ENCODE data around the gene INPP5A. TPM values are rescaled to one million over a fixed set of nuclear protein-coding genes. Genes with fewer than 3 reads are reported as not detected.

Gene INPP5A
- total RNA-seq, 2 donors from 2014 or later, result 20.7 to 26.7 TPM

DNA sequence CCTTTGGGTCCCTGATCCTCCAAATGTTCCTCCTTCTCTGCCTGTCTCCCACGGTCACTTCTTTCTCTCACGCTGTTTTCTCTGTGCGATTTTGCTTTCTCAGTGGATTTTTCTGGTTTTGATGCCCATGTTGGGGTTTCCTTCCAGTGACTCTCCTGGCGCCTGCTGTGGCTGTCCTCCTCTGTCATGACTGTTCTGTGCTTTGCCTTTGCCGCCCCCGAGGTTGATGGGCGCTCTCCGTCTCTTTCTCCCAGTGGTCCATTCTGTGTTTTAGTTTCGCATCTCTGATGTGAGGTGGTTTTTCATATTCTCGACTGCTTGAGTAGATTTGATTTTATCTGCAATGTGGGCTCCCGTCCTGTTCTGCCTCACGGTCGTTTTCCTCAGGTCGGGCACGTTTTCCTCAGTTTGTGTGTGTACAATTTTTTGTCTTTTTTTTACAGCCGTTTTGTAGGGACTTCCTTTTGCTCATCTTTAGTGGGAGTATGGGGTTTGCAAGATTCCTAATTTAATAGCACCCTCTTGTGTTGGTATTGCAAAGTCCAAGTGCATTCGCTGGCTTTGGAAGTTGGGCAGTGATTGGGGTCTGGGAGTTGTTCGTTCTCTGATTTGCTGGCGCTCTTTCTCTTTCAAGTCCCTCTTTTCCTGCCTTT is 100.0 kb downstream of the INPP5A start:
- H3K4me3 ChIP-seq (ENCODE audit: low read length), result no peak overlapping the region
- DNase-seq, result peak; percentile 80
- peaks cover 4% of the 10 kb centered on the region for H3K9me3 ChIP-seq (ENCODE audit: control insufficient read depth, low read length)
- Mint-ChIP-seq H3K36me3 (ENCODE audit: low read depth) (no peaks in the 10 kb centered on the region), H3K4me3 (no peak overlapping the region), H3K27ac (no peak overlapping the region), H3K9me3 (peaks cover 3% of the 10 kb centered on the region), H3K27me3 (ENCODE audit: insufficient read depth) (peaks cover 2% of the 10 kb centered on the region), H3K4me1 (no peaks in the 10 kb centered on the region)
- no peaks in the 10 kb centered on the region for H3K27me3 ChIP-seq (ENCODE audit: control insufficient read depth, insufficient read depth, low read length, poor library complexity, severe bottlenecking)
- H3K9ac ChIP-seq (ENCODE audit: extremely low read depth, low read length, poor library complexity, severe bottlenecking), result no peak overlapping the region
- no peak overlapping the region for H3K27ac ChIP-seq (ENCODE audit: low read depth, low read length)
- H3K4me1 ChIP-seq (ENCODE audit: control insufficient read depth, insufficient read depth, low read length), result no peaks in the 10 kb centered on the region
- WGBS, 2 experiments (ENCODE audit: insufficient coverage in 1 of 2, insufficient read length in 1 of 2), result 51 to 60% methylated on average over 16 to 19 of the region's 19 CpGs
- H3K36me3 ChIP-seq (ENCODE audit: control insufficient read depth, insufficient read depth, low read length), result no peaks in the 10 kb centered on the region
- TF ChIP-seq, protein P1, sequence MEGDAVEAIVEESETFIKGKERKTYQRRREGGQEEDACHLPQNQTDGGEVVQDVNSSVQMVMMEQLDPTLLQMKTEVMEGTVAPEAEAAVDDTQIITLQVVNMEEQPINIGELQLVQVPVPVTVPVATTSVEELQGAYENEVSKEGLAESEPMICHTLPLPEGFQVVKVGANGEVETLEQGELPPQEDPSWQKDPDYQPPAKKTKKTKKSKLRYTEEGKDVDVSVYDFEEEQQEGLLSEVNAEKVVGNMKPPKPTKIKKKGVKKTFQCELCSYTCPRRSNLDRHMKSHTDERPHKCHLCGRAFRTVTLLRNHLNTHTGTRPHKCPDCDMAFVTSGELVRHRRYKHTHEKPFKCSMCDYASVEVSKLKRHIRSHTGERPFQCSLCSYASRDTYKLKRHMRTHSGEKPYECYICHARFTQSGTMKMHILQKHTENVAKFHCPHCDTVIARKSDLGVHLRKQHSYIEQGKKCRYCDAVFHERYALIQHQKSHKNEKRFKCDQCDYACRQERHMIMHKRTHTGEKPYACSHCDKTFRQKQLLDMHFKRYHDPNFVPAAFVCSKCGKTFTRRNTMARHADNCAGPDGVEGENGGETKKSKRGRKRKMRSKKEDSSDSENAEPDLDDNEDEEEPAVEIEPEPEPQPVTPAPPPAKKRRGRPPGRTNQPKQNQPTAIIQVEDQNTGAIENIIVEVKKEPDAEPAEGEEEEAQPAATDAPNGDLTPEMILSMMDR (conservative IDR thresholded peaks at IDR 0.05), result peak; percentile 83

GRCh38 chr10:132638130-132638515 is 100.5 kb downstream of the INPP5A start:
- Mint-ChIP-seq H3K4me3 (no peak overlapping the region), H3K9me3 (peaks cover 3% of the 10 kb centered on the region), H3K27me3 (ENCODE audit: insufficient read depth) (peaks cover 2% of the 10 kb centered on the region), H3K27ac (no peak overlapping the region), H3K36me3 (ENCODE audit: low read depth) (no peaks in the 10 kb centered on the region), H3K4me1 (no peaks in the 10 kb centered on the region)
- no peaks in the 10 kb centered on the region for H3K36me3 ChIP-seq (ENCODE audit: control insufficient read depth, insufficient read depth, low read length)
- WGBS, 2 experiments (ENCODE audit: insufficient coverage in 1 of 2, insufficient read length in 1 of 2), result 72 to 84% methylated on average over 5 to 8 of the region's 8 CpGs
- H3K4me3 ChIP-seq (ENCODE audit: low read length), result no peak overlapping the region
- H3K4me1 ChIP-seq (ENCODE audit: control insufficient read depth, insufficient read depth, low read length), result no peaks in the 10 kb centered on the region
- H3K27me3 ChIP-seq (ENCODE audit: control insufficient read depth, insufficient read depth, low read length, poor library complexity, severe bottlenecking), result no peaks in the 10 kb centered on the region
- no peak overlapping the region for H3K27ac ChIP-seq (ENCODE audit: low read depth, low read length)
- no peak for DNase-seq
- H3K9me3 ChIP-seq (ENCODE audit: control insufficient read depth, low read length), result peaks cover 4% of the 10 kb centered on the region
- TF ChIP-seq, protein P1 (conservative IDR thresholded peaks at IDR 0.05), result no peak
- no peak overlapping the region for H3K9ac ChIP-seq (ENCODE audit: extremely low read depth, low read length, poor library complexity, severe bottlenecking)

DNA sequence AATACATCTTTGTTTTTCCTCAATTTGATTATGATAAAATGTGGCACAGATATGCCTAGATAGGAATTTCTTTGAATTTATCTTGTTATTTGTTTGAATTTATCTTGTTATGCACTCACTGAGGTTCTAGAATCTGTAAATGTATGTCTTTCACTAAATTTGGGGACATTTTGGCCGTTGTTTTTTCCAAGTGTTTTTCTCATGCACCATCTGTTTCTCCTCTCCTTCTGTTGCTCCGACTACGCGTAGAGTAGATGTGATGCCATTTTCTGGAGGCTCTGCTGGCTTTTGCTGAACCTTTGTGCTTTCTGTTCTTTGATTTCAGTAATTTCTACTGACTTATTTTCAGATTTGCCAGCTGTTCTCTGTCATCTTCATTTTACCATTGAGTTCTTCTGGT is 101.9 kb downstream of the INPP5A start:
- Histone ChIP-seq H3K9ac (ENCODE audit: extremely low read depth, low read length, poor library complexity, severe bottlenecking) (no peak overlapping the region), H3K27me3 (ENCODE audit: control insufficient read depth, insufficient read depth, low read length, poor library complexity, severe bottlenecking) (no peaks in the 10 kb centered on the region), H3K9me3 (ENCODE audit: control insufficient read depth, low read length) (peaks cover 4% of the 10 kb centered on the region), H3K4me3 (ENCODE audit: low read length) (no peak overlapping the region), H3K4me1 (ENCODE audit: control insufficient read depth, insufficient read depth, low read length) (no peaks in the 10 kb centered on the region), H3K36me3 (ENCODE audit: control insufficient read depth, insufficient read depth, low read length) (no peaks in the 10 kb centered on the region), H3K27ac (ENCODE audit: low read depth, low read length) (no peak overlapping the region)
- Mint-ChIP-seq H3K36me3 (ENCODE audit: low read depth) (no peaks in the 10 kb centered on the region), H3K4me1 (no peaks in the 10 kb centered on the region), H3K9me3 (peaks cover 3% of the 10 kb centered on the region), H3K27ac (no peak overlapping the region), H3K4me3 (no peak overlapping the region), H3K27me3 (ENCODE audit: insufficient read depth) (peaks cover 2% of the 10 kb centered on the region)
- no peak for DNase-seq
- WGBS, 2 experiments (ENCODE audit: insufficient coverage in 1 of 2, insufficient read length in 1 of 2), result 88 to 94% methylated on average over 4 of the region's 4 CpGs
- TF ChIP-seq, protein P1 (conservative IDR thresholded peaks at IDR 0.05), result no peak
